ENCODE results near the gene C1orf216.
"Not testable (repeated sequence)": the region's sequence is repeated elsewhere in the genome, so short reads cannot be mapped to it uniquely, and the experiment has no call there.

The C1orf216 gene

GRCh38 chr1:35718492-35719336 lies at the start of gene C1orf216:
Gene C1orf216 (minus strand): TSS chr1:35718884. CDS start chr1:35716321, 2,563 bp downstream.
- peak; percentile 33 for DNase-seq

GRCh38 chr1:35764283-35764682 lies 45.6 kb upstream of the C1orf216 start:
- no peak for DNase-seq

- no peak for DNase-seq
These were observed 44.5 kb upstream of the C1orf216 start for GRCh38 chr1:35763201-35763600.

GRCh38 chr1:35762141-35762540 lies 43.5 kb upstream of the C1orf216 start:
- no peak for DNase-seq

- no peak for DNase-seq
These were observed 37.4 kb upstream of the C1orf216 start for GRCh38 chr1:35756064-35756463.

GRCh38 chr1:35753626-35754260 lies 35.1 kb upstream of the C1orf216 start:
- DNase-seq, result no peak

GRCh38 chr1:35748326-35748725 lies 29.6 kb upstream of the C1orf216 start:
- no peak for DNase-seq

- DNase-seq, result no peak
These were observed 26.5 kb upstream of the C1orf216 start for GRCh38 chr1:35745124-35745730.

- no peak for DNase-seq
These were observed 18.4 kb upstream of the C1orf216 start for GRCh38 chr1:35737120-35737519.

- no peak for DNase-seq
These were observed 8.9 kb upstream of the C1orf216 start for GRCh38 chr1:35727434-35728040.

- DNase-seq, result peak; percentile 45
These were observed 8.1 kb upstream of the C1orf216 start for GRCh38 chr1:35726450-35727433.

GRCh38 chr1:35725596-35725995 lies 6.9 kb upstream of the C1orf216 start:
- DNase-seq, result no peak

GRCh38 chr1:35717911-35718476 lies 690 bp downstream of the C1orf216 start:
- DNase-seq, result no peak

GRCh38 chr1:35715568-35716002 lies 3.1 kb downstream of the C1orf216 start:
- DNase-seq, result peak; percentile 72

GRCh38 chr1:35714921-35715567 lies 3.6 kb downstream of the C1orf216 start:
- DNase-seq, result no peak

- not testable (repeated sequence) for DNase-seq
These were observed 7.6 kb downstream of the C1orf216 start for GRCh38 chr1:35711098-35711497.

- no peak for DNase-seq
These were observed 9.7 kb downstream of the C1orf216 start for GRCh38 chr1:35708952-35709351.

- DNase-seq, result no peak
These were observed 10.2 kb downstream of the C1orf216 start for GRCh38 chr1:35708441-35708921.

GRCh38 chr1:35707601-35708440 lies 10.9 kb downstream of the C1orf216 start:
- DNase-seq, result no peak

Data from CD4-positive, alpha-beta T cell treated with Interferon gamma for 1 hour (primary cell).